Endothelial cell of umbilical vein (primary cell): ENCODE results near the gene MACROD2. TPM values are rescaled to one million over a fixed set of nuclear protein-coding genes. Genes with fewer than 3 reads are reported as not detected.

Experiments used
- BruUV-seq: library from RNA; stranded (reverse); fragments of 400-500 nt; replicated peaks from 2 replicates; lab custom pipeline; 2021; lab: Mats Ljungman, UMichigan
- CTCF ChIA-PET: fragments of 300-600, 350-600 bp; sonication (Branson Sonifier 250); formaldehyde crosslinking; loops from one replicate; lab custom pipeline; 2021; ENCODE audit warnings: antibody characterized with exemption, inconsistent platforms; lab: Charles Lee
- POLR2A ChIA-PET: fragments of 300-600, 350-600 bp; sonication (Branson Sonifier 250); formaldehyde crosslinking; loops from one replicate; lab custom pipeline; 2021; ENCODE audit warnings: antibody characterized with exemption, inconsistent platforms; lab: Charles Lee
- DNase-seq: peaks from one replicate; pipeline ENCODE4 v3.0.0-alpha.2; 2011; ENCODE audit warnings: low read depth, low spot score
- FAIRE-seq: peaks from 2 replicates; lab custom pipeline; 2011; peaks lifted over from hg19 to GRCh38; lab: Jason Lieb, UNC
- H2AFZ ChIP-seq: 2 replicates; pipeline ENCODE4 v1.6.0; 2012; ENCODE audit warnings: low read depth, low read length, control low read depth, inconsistent platforms
- H3K27ac ChIP-seq: 2 replicates; pipeline ENCODE4 v1.5.1; 2011; ENCODE audit warnings: low read depth, mild to moderate bottlenecking, control low read depth, low read length, moderate library complexity; ENCODE audit not compliant: insufficient read depth
- H3K27me3 ChIP-seq, 2 experiments: 2 replicates each; pipeline versions ENCODE4 v1.6.0 to v1.6.1; 2011; ENCODE audit warnings: low read length in 2 of 2, mixed read lengths in 1 of 2; ENCODE audit not compliant: control insufficient read depth in 2 of 2, insufficient read depth in 2 of 2
- H3K36me3 ChIP-seq, 2 experiments: 2 replicates in 1 of 2; 3 replicates in 1 of 2; pipeline ENCODE4 v1.5.1; 2011; ENCODE audit warnings: low read length in 2 of 2, mild to moderate bottlenecking in 1 of 2, moderate library complexity in 1 of 2; ENCODE audit not compliant: control insufficient read depth in 2 of 2, insufficient read depth in 2 of 2; ENCODE audit errors: extremely low read depth in 1 of 2
- H3K4me1 ChIP-seq: 3 replicates; pipeline ENCODE4 v1.5.1; 2011; ENCODE audit warnings: mild to moderate bottlenecking, low read length; ENCODE audit not compliant: control insufficient read depth, insufficient read depth; ENCODE audit errors: extremely low read depth
- H3K4me2 ChIP-seq: 2 replicates; pipeline ENCODE4 v1.6.1; 2011; ENCODE audit warnings: low read length, control low read depth, mixed read lengths; ENCODE audit not compliant: insufficient read depth
- H3K4me3 ChIP-seq, 3 experiments: fragments of 200-600 bp in 1 of 3; sonication (generic), shearing (Covaris generic) in 1 of 3; replicated peaks in 1 of 3; 2 replicates each; pipeline ENCODE4 v1.5.1; 2011 to 2016; ENCODE audit warnings: control low read depth in 3 of 3, low read length in 3 of 3, mild to moderate bottlenecking in 2 of 3, inconsistent platforms in 1 of 3, low read depth in 1 of 3, moderate library complexity in 1 of 3; ENCODE audit not compliant: insufficient read depth in 1 of 3
- H3K79me2 ChIP-seq: 2 replicates; pipeline ENCODE4 v1.6.0; 2012; ENCODE audit warnings: low read length, inconsistent platforms; ENCODE audit not compliant: control insufficient read depth, insufficient read depth
- H3K9ac ChIP-seq: replicated peaks from 2 replicates; pipeline ENCODE3; 2011; ENCODE audit warnings: low read length, control low read depth; ENCODE audit not compliant: insufficient read depth; ENCODE audit errors: extremely low read depth
- H3K9me1 ChIP-seq: replicated peaks from 3 replicates; pipeline ENCODE4 v1.6.0; 2011; ENCODE audit warnings: mild to moderate bottlenecking, low read length; ENCODE audit not compliant: control insufficient read depth, insufficient read depth; ENCODE audit errors: extremely low read depth
- H3K9me3 ChIP-seq: replicated peaks from 2 replicates; pipeline ENCODE4 v1.5.1; 2012; ENCODE audit warnings: low read length, inconsistent platforms; ENCODE audit not compliant: control insufficient read depth, insufficient read depth
- H4K20me1 ChIP-seq: replicated peaks from 2 replicates; pipeline ENCODE3; 2011; ENCODE audit warnings: mild to moderate bottlenecking, low read length; ENCODE audit not compliant: control insufficient read depth, insufficient read depth; ENCODE audit errors: extremely low read depth
- EZH2 ChIP-seq: IDR thresholded peaks from 2 replicates; pipeline ENCODE4 v1.6.1; 2012; ENCODE audit warnings: borderline replicate concordance, low read depth, mild to moderate bottlenecking, moderate library complexity, low read length, inconsistent platforms; ENCODE audit not compliant: severe bottlenecking
- FOS ChIP-seq: IDR thresholded peaks from 2 replicates; pipeline ENCODE4 v1.6.1; 2011; ENCODE audit warnings: mild to moderate bottlenecking, low read length, moderate library complexity, borderline replicate concordance; ENCODE audit not compliant: insufficient read depth
- GATA2 ChIP-seq: IDR thresholded peaks from 2 replicates; pipeline ENCODE4 v1.7.0; 2011; ENCODE audit warnings: low read depth, mild to moderate bottlenecking, moderate library complexity, mixed read lengths, low read length; ENCODE audit not compliant: insufficient read length, insufficient read depth
- MYC ChIP-seq: IDR thresholded peaks from one replicate; pipeline ENCODE4 v1.6.1; 2011; ENCODE audit warnings: mild to moderate bottlenecking, low read depth, low read length
- POLR2AphosphoS5 ChIP-seq: IDR thresholded peaks from 2 replicates; pipeline ENCODE4 v1.6.1; 2012; ENCODE audit warnings: low read depth, mild to moderate bottlenecking, control low read depth, low read length, moderate library complexity; ENCODE audit not compliant: insufficient read depth
- dilution Hi-C: fragments of 300-500 bp; cut with MboI; formaldehyde crosslinking; loops from one replicate; pipeline ENCODE4 v1.15.0; 2019; ENCODE audit warnings: low sequenced_read_pairs; ENCODE audit not compliant: extremely low pct_ligation_motif_present
- intact Hi-C: fragments of 100-400 bp; cut with micrococcal nuclease; formaldehyde crosslinking; loops from one replicate; pipeline ENCODE4 v1.10.0; 2022
- polyA plus RNA-seq, 4 experiments: library from polyadenylated mRNA; depleted of rRNA in 3 of 4; stranded (reverse) in 3 of 4; unstranded in 1 of 4; fragments of >200 nt; gene quantifications; 2 replicates each; pipeline versions ENCODE4 v1.2.1 to v1.2.3, GENCODE V29; 2011 to 2012; ENCODE audit warnings: missing spikeins in 1 of 4
- total RNA-seq: library from RNA; stranded (reverse); gene quantifications from 2 replicates; pipeline ENCODE4 v1.2.3, GENCODE V29; 2021

The MACROD2 gene
- total and polyA plus RNA-seq, 2 donors (not counting 3 experiments of a cell fraction or from before 2014, with no cell fraction given), result 0.11 to 0.73 TPM

DNA sequence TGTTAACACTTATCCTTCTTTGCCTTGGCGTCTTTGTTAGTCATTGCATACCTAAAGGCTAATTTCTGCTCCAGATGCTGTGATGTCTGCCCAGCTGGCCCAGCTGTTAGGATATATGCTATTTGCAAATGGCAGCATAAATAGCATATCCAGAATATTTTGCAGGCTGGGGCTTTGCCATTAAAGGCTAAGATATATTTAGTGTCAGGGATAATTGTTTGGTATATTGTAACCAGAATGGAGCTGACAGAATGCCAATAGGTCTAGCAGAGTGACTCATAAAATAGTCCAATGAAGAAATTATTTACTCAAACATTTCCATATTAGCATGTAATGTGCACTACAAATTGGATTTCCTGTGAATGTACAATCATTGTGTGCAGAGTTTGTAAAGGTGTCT lies 926.2 kb downstream of the MACROD2 start:
- dilution Hi-C loops, result no loop called here
- H2AFZ ChIP-seq, result no peak overlapping the region
- DNase-seq, result peak; percentile 29
- TF ChIP-seq FOS (peak; percentile 25), EZH2 (no peak), POLR2AphosphoS5 (no peak), MYC (no peak)
- peaks cover 2% of the 10 kb centered on the region for H3K9me1 ChIP-seq
- H3K36me3 ChIP-seq, result no peaks in the 10 kb centered on the region
- peaks cover 47% of the 10 kb centered on the region for H3K4me1 ChIP-seq
- no peak overlapping the region for H3K4me3 ChIP-seq
- H3K9me3 ChIP-seq, result no peaks in the 10 kb centered on the region
- no TSS peak for BruUV-seq
- no peak for FAIRE-seq
- H3K79me2 ChIP-seq, result no peaks in the 10 kb centered on the region
- POLR2A ChIA-PET, result no interaction called here
- CTCF ChIA-PET, result interaction anchor here (1.7 kb wide), 1 partner anchor 7 kb away, joined by 5 read pairs; no protein-coding TSS in a partner anchor
- H3K4me2 ChIP-seq, result no peak overlapping the region
- no peak overlapping the region for H3K27ac ChIP-seq
- no peaks in the 10 kb centered on the region for H4K20me1 ChIP-seq
- intact Hi-C loops, result no loop called here
- no peaks in the 10 kb centered on the region for H3K27me3 ChIP-seq
- no peak overlapping the region for H3K9ac ChIP-seq

DNA sequence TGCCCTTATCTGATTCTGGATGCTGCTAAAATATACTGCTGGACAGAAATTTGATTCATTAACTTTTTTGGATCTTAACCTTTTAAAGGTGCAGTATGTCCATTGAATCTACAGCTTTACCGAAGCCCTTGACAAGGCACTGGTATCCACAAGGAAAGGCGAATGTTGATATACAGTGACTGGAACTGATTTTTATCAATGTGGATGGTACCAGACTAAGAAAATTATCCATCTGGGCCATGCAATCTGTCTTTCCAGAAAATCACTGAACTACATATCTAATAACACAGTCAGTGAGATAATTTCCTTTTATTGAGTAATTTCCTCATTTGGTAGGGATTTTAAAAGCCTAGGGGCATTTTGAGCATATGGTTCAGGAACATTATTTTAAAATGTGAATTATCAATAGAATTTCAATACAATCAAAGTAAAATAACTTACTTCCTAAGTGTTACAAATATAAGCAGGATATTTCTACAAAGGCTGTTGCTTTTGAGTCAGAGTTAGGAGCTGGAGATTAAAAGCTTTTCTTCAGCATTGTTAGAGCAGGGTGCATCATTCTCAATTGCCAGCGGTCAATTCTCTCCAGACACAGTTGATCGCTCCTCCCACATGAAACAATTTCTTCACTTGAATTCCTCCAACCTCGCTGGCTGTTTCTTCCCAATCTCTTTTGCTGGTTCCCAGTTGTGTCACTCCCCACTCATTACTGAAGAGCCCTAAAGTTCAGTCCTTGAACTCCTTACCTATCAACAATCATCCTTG lies 927.4 kb downstream of the MACROD2 start:
- Histone ChIP-seq H3K4me2 (peak overlapping the region; percentile 39), H3K4me1 (peaks cover 47% of the 10 kb centered on the region), H4K20me1 (no peaks in the 10 kb centered on the region), H3K9me3 (no peaks in the 10 kb centered on the region), H3K9me1 (peaks cover 2% of the 10 kb centered on the region), H3K9ac (no peak overlapping the region), H3K4me3 (no peak overlapping the region), H3K79me2 (no peaks in the 10 kb centered on the region), H2AFZ (no peak overlapping the region), H3K27me3 (no peaks in the 10 kb centered on the region), H3K36me3 (no peaks in the 10 kb centered on the region), H3K27ac (no peak overlapping the region)
- ChIA-PET POLR2A (interaction anchor here (1.4 kb wide), 1 partner anchor 29 kb away, joined by 3 read pairs; no protein-coding TSS in a partner anchor), CTCF (interaction anchor here (1.0 to 1.7 kb wide), 2 partner anchors 8 to 16 kb away, joined by 3 to 5 read pairs; no protein-coding TSS in a partner anchor)
- BruUV-seq, result no TSS peak
- FAIRE-seq (peak; percentile 12), DNase-seq (peak; percentile 52)
- dilution Hi-C loops, result no loop called here
- peak; percentile 81 for TF ChIP-seq GATA2
- TF ChIP-seq FOS, result no peak
- intact Hi-C loops, result no loop called here
